Transverse colon (tissue), 4 donors: ENCODE results near the gene PLEKHA7. TPM values are rescaled to one million over a fixed set of nuclear protein-coding genes. Genes with fewer than 3 reads are reported as not detected.
A peak's percentile ranks its signal among the peaks of the same experiment; 100 is the strongest.
"Not testable (repeated sequence)": the region's sequence is repeated elsewhere in the genome, so short reads cannot be mapped to it uniquely, and the experiment has no call there.

Experiments
- DNase-seq: peaks from one replicate; pipeline ENCODE4 v3.0.0-alpha.2; 2019
- H3K27ac ChIP-seq, 4 donors: fragments of 200-600 bp; sonication (generic); 2 replicates each; pipeline ENCODE4 v1.5.1; 2016 to 2018; ENCODE audit warnings: inconsistent platforms in 4 of 4
- H3K27me3 ChIP-seq: fragments of 200-600 bp; sonication (generic); 2 replicates; pipeline ENCODE4 v1.5.1; 2017; ENCODE audit warnings: inconsistent platforms
- H3K36me3 ChIP-seq, 4 donors: fragments of 200-600 bp; sonication (generic); 2 replicates each; pipeline ENCODE4 v1.5.1; 2017 to 2019; ENCODE audit warnings: inconsistent platforms in 4 of 4
- H3K4me1 ChIP-seq, 4 donors: fragments of 200-600 bp; sonication (generic); 2 replicates each; pipeline ENCODE4 v1.5.1; 2017 to 2020; ENCODE audit warnings: inconsistent platforms in 4 of 4
- H3K4me3 ChIP-seq, 4 donors: fragments of 200-600 bp; sonication (generic); 1 replicate in 1 of 4; 2 replicates in 3 of 4; pipeline versions ENCODE4 v1.5.1 to v1.6.1; 2017 to 2019; ENCODE audit warnings: inconsistent platforms in 4 of 4
- H3K9me3 ChIP-seq, 2 donors: fragments of 200-600 bp; sonication (generic); 2 replicates each; pipeline ENCODE4 v1.5.1; 2017 to 2019; ENCODE audit warnings: inconsistent platforms in 2 of 2
- EP300 ChIP-seq: sonication (generic); formaldehyde crosslinking; IDR thresholded peaks from one replicate; pipeline ENCODE4 v1.6.1; 2017; ENCODE audit warnings: antibody characterized with exemption, low read depth
- POLR2A ChIP-seq: fragments of 450-650 bp; IDR thresholded peaks from one replicate; pipeline ENCODE4 v1.6.1; 2016; ENCODE audit warnings: antibody characterized with exemption, mild to moderate bottlenecking, moderate library complexity
- POLR2AphosphoS5 ChIP-seq, 3 donors: sonication (generic); formaldehyde crosslinking; IDR thresholded peaks; one replicate each; pipeline ENCODE4 v1.6.1; 2016; ENCODE audit warnings: antibody characterized with exemption in 3 of 3
- WGBS, 2 donors: methylation state at CpG; one replicate each; pipeline ENCODE4 v1.1.5; 2018; ENCODE audit warnings: low coverage in 1 of 2; 5-methylcytosine and 5-hydroxymethylcytosine counted together
- in situ Hi-C, 4 donors: fragments of 200-750 bp; cut with MboI; loops; one replicate each; pipeline versions ENCODE4 v1.15.0 to v1.15.1; 2017; ENCODE audit warnings: low sequenced_read_pairs in 3 of 4, low pct_ligation_motif_present in 1 of 4, low pct_unique_long_range_greater_than_20kb in 1 of 4
- intact Hi-C: fragments of 100-400 bp; cut with DNase I; formaldehyde crosslinking; loops from one replicate; pipeline ENCODE4 v1.15.1; 2023; ENCODE audit warnings: low total_unique reads
- total RNA-seq, 4 donors: library from RNA; depleted of rRNA; stranded (reverse); fragments of >200 nt; gene quantifications; one replicate each; pipeline ENCODE4 v1.1.0, GENCODE V29; 2016
- TF ChIP-seq, protein P1 (sequence below), 5 experiments: fragments of 200-600 bp in 3 of 5; fragments of 450-650 bp in 2 of 5; sonication (generic) in 3 of 5; IDR thresholded peaks; 1 replicate in 2 of 5; 2 replicates in 3 of 5; pipeline ENCODE4 v1.5.1; 2016 to 2017; ENCODE audit warnings: antibody characterized with exemption in 5 of 5, inconsistent platforms in 3 of 5, mild to moderate bottlenecking in 2 of 5, moderate library complexity in 1 of 5

PLEKHA7 gene
- total RNA-seq, 4 donors from 2014 or later, result 109 to 243 (median 114) TPM

DNA sequence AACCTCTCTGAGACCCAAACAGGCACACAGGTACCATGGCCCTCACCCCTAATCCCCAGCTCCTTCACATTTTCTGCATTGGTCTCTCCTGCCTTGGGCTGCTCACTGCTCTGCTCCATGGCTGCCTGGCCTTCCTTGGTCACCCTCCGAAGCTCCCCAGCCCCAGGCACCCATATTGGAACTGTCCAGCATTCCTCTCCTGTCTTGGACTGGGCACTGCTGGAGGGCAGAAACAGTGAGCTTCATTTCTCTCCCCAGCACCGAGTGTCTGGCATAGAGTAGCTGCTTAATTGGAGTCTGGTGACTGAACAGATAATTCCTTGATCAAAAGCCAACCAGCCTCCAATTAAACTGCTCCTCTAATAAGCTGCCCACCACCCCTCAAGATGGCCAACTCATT, 13.2 kb downstream of the PLEKHA7 start:
- Histone ChIP-seq H3K4me1 (peaks cover 3 to 50% (median 20%) of the 10 kb centered on the region in 4 donors), H3K9me3 (no peaks in the 10 kb centered on the region), H3K27me3 (no peaks in the 10 kb centered on the region), H3K36me3 (no peaks in the 10 kb centered on the region), H3K4me3 (no peak overlapping the region), H3K27ac (no peak overlapping the region)
- 71 to 90% methylated on average over 1 to 2 of the region's 2 CpGs for WGBS, 2 donors
- in situ Hi-C loops, result no loop called here
- TF ChIP-seq, protein P1, sequence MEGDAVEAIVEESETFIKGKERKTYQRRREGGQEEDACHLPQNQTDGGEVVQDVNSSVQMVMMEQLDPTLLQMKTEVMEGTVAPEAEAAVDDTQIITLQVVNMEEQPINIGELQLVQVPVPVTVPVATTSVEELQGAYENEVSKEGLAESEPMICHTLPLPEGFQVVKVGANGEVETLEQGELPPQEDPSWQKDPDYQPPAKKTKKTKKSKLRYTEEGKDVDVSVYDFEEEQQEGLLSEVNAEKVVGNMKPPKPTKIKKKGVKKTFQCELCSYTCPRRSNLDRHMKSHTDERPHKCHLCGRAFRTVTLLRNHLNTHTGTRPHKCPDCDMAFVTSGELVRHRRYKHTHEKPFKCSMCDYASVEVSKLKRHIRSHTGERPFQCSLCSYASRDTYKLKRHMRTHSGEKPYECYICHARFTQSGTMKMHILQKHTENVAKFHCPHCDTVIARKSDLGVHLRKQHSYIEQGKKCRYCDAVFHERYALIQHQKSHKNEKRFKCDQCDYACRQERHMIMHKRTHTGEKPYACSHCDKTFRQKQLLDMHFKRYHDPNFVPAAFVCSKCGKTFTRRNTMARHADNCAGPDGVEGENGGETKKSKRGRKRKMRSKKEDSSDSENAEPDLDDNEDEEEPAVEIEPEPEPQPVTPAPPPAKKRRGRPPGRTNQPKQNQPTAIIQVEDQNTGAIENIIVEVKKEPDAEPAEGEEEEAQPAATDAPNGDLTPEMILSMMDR (IDR thresholded peaks at IDR 0.05), result no peak
- TF ChIP-seq POLR2AphosphoS5 (IDR thresholded peaks at IDR 0.05) (no peak), EP300 (no peak), POLR2A (no peak)
- intact Hi-C loops, result no loop called here
- no peak for DNase-seq

DNA sequence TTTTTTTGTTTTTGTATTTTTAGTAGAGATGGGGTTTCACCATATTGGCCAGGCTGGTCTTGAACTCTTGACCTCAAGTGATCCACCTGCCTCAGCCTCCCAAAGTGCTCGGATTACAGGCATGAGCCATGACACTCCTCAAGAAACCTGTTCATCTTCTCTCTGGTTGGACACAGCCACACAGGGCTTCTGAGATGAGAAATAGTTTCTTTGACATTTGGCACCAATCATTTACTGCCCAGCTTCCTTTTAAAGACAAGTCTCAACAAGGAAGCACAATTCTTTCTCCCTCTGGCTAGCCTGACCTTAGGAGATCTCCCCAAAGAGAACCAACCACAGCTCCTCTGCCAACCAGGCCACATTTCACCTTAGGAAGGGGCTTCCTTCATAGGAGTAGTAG, 14.0 kb downstream of the PLEKHA7 start:
- peaks cover 3 to 51% (median 24%) of the 10 kb centered on the region in 4 donors for H3K4me1 ChIP-seq
- DNase-seq, H3K9me3 ChIP-seq, H3K27me3 ChIP-seq, H3K27ac ChIP-seq, intact Hi-C loops, H3K4me3 ChIP-seq, in situ Hi-C loops, H3K36me3 ChIP-seq: not testable (repeated sequence)
- WGBS, 2 donors, result 90% methylated on average over 1 of the region's 1 CpG; no CpG with 5 or more reads in 1 of the 2 donors

DNA sequence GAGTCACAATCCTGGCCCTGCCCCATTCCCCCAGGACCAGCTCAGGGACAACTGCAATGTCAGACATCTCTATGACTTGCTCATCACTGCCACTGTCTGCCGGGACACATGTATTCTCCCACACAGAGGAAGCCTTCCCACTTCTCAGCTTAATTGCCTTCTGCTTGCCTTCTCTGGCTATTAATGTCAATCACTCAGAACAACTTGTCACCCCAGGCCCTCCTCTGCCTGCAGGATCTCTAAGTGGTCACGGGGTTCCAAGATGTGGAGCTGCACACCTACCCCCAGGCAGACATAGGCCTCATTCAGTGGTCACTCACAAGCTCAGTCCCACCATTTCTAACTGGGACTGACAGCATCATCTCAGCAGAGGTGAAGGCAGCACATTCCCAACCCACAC, 15.1 kb downstream of the PLEKHA7 start:
- WGBS, 2 donors, result 74% methylated on average over 2 of the region's 2 CpGs; no CpG with 5 or more reads in 1 of the 2 donors
- no peaks in the 10 kb centered on the region for H3K9me3 ChIP-seq
- no peak overlapping the region for H3K4me3 ChIP-seq
- no peaks in the 10 kb centered on the region for H3K36me3 ChIP-seq
- intact Hi-C loops, result no loop called here
- peak overlapping the region in 1 of 4 donors; percentile 78 for H3K27ac ChIP-seq
- no peak for DNase-seq
- in situ Hi-C loops, result no loop called here
- TF ChIP-seq, protein P1 (IDR thresholded peaks at IDR 0.05), result no peak
- no peak for TF ChIP-seq POLR2A
- no peak for TF ChIP-seq EP300
- TF ChIP-seq POLR2AphosphoS5 (IDR thresholded peaks at IDR 0.05), result no peak
- H3K4me1 ChIP-seq, result peaks cover 3 to 47% (median 26%) of the 10 kb centered on the region in 4 donors
- no peaks in the 10 kb centered on the region for H3K27me3 ChIP-seq

DNA sequence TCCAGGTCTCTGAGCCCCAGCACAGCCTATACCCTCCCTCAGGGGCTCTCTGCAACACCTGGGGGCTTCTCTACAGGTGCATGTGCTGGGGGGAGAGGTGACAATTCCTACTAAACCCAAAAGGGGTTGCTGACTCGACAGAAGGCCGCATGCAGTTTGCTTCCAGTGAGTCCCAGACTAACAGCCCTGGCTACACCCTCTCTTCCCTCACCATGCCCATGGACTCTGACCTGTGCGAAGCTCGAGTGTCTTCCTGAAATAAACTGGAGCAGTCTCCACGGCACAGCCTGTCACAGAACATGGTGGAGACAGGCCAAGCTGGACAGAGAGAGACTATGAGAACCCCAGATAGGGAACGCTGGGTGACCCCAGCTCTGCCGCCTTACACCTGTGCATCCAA, 16.6 kb downstream of the PLEKHA7 start:
- WGBS, 2 donors, result 46% methylated on average over 7 of the region's 7 CpGs; no CpG with 5 or more reads in 1 of the 2 donors
- intact Hi-C loops (no loop called here), in situ Hi-C loops (no loop called here)
- H3K36me3 ChIP-seq, result no peaks in the 10 kb centered on the region
- no peak overlapping the region for H3K4me3 ChIP-seq
- peak; percentile 79 for DNase-seq
- H3K27ac ChIP-seq, result peak overlapping the region; percentile 75 to 78 (median 76)
- no peaks in the 10 kb centered on the region for H3K27me3 ChIP-seq
- H3K4me1 ChIP-seq, result peaks cover 3 to 54% (median 30%) of the 10 kb centered on the region in 4 donors
- no peaks in the 10 kb centered on the region for H3K9me3 ChIP-seq
- TF ChIP-seq POLR2A (peak; percentile 55), EP300 (no peak), POLR2AphosphoS5 (IDR thresholded peaks at IDR 0.05) (peak in 2 of 3 donors; percentile 60 to 61)
- TF ChIP-seq, protein P1 (IDR thresholded peaks at IDR 0.05), result no peak

DNA sequence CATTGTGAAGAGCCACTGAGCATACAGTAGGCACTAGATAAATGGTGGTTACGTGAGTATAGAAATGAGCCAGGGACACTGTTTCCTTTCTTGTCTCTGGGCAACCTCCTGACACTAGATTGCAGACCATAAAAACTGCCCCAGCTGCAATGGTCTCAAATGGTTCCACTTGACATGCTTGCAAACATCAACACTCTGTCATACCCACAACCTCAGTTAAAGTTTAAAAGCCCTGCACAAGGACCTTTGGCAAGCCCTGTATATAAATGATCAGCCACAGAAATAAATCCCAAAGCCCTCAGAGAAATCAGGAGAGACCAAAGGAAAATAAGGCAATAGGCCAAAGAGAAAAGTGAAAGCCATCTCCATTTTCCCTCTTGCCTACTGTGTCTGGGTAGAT, 20.7 kb downstream of the PLEKHA7 start:
- no peaks in the 10 kb centered on the region for H3K9me3 ChIP-seq
- DNase-seq, result no peak
- H3K4me1 ChIP-seq, result peaks cover 8 to 63% (median 32%) of the 10 kb centered on the region in 4 donors
- peak overlapping the region in 3 of 4 donors; percentile 37 to 55 (median 41) for H3K27ac ChIP-seq
- intact Hi-C loops (no loop called here), in situ Hi-C loops (no loop called here)
- no peaks in the 10 kb centered on the region for H3K27me3 ChIP-seq
- TF ChIP-seq, protein P1 (IDR thresholded peaks at IDR 0.05), result no peak
- TF ChIP-seq POLR2A (no peak), POLR2AphosphoS5 (IDR thresholded peaks at IDR 0.05) (no peak), EP300 (no peak)
- no peak overlapping the region for H3K4me3 ChIP-seq
- H3K36me3 ChIP-seq, result no peaks in the 10 kb centered on the region
- WGBS, 2 donors, result 70% methylated on average over 1 of the region's 1 CpG; no CpG with 5 or more reads in 1 of the 2 donors
